Measurements from ENCODE around the gene B4GALT7.
"Not testable (repeated sequence)": the region's sequence is repeated elsewhere in the genome, so short reads cannot be mapped to it uniquely, and the experiment has no call there.

B4GALT7 gene, protein sequence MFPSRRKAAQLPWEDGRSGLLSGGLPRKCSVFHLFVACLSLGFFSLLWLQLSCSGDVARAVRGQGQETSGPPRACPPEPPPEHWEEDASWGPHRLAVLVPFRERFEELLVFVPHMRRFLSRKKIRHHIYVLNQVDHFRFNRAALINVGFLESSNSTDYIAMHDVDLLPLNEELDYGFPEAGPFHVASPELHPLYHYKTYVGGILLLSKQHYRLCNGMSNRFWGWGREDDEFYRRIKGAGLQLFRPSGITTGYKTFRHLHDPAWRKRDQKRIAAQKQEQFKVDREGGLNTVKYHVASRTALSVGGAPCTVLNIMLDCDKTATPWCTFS

DNA sequence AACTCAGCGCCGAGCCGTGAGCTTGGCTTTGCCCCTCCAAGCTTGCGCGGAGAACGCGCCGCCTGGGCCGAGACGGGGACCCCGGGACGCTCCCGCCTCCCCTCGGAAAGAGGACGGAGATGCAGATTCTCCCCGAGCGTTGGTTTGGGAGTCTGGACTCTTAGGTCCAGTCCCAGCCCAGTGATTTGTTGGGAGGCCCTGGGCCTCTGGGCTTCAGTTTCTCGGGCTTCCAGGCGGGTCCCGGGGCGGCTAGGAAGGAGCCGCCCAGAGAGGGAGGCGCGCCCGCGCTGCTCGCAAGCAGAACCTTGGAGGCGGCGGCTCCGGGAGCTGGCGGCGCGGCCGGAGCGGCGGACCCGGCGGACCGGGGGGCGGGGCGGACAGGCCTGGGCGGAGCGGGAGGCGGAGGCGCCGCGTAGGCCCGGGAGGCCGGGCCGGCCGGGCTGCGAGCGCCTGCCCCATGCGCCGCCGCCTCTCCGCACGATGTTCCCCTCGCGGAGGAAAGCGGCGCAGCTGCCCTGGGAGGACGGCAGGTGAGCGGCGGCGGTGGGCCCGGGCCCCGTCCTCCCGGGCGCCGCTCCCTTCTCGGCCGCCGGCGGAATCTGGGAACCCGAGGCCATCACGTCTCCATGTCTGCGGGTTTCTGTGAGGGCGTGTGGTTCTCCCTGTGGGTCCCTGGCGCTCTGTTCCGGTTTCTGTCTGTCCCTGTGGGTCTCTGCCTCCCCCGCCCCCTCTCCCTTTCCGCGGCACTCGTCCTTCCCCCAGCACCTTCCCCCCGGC, at the start of gene B4GALT7:
TSS of gene B4GALT7 (plus strand) at position 402 of the 777 bp plus-strand sequence. CDS start at position 481, 79 bp downstream.
- DNase-seq = peak; percentile 53 to 75

DNA sequence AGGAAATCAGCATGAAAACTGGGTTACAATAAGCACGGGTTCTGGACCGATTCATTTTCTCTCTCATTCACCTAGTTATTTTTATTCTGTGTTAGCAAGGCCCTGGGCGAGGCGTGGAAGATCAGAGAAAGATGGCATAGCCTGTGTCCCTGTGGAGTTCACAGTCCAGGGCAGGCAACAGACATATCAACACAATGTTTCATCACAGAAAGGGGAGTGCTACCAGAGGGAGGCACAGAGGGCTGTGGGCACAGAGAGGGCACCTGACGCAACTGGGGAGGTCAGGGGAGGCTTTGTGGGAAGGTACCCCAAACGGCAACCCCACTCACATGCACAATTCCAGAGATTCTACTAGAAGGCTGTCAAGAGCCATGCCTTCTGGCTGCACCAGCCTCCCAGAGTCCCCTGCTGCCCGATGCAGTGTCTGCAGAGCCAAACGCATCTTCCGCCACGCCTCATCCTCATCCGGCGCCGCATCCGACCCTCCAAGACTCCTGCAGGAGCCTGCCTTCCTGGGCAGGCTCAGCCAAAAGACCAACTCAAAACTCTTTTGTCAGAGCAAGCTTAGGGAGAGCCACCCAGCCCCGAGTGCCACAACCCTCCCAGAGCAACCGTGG, 47.0 kb upstream of the B4GALT7 start:
- no peak for DNase-seq

DNA sequence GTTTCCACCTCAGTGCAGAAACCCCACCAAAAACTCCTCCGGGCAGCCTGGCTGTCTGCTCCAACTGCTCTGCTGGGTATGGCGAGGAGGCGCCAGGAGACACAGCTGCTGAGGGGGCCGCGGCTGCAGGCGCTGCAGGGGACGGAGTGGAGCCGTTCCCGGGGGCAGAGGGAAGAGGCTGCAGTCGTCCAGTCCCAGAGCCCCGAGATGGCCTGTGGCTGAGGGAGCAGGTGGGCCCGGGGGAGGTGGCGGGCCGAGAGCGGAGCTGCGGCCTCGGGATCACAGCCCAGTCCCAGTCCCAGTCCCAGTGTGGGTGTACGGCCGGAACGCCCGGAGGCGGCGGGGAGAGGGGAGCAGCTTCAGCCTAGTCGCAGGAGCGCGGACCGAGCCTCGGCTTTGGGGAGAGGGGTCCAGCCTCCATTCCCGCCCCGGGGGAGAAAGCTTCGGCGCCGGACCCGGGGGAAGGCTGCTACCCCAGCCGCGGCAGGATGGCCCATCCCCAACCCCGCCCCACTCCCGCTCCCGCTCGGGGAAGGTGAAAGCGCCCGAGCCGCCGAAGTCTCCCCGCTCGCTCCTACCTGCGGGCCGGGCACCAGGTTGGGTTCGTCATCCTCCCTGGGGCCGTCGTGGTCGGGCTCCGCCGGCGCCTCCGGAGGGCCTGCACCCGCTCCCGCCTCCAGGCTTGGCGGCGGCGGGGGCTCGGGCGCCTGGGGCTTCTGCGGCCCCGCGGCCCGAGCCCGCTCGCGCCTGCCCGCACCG, 46.1 kb upstream of the B4GALT7 start:
- no peak for DNase-seq

DNA sequence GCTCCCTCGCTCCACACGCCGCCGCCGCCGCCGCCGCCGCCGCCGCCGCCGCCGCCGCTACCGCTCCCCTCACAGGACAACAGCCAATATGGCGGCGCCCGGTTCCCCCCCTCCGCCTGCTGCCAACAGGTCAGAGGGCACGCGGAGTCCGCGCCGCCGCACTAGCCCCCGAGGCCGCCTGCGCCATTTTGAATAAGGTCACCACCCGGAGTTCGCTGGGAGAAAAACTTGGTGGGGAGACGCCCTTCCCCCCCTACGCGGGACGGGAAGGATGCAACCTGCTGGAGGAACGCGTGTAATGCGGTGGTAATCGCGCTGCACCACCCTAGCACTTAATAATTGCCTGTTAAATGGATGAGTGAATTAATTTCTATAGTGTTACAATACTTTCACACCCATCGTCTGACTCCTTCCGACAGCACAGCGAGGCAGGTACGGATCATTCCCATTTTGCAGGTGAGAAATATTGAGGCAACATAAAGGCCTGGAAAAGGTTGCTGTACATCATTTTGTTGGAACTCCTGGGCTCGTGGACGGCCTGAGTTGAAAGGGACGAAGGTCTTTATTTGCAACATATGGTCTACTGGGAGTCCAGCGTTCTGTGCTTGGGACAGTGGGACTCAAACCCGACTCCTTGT, 45.3 kb upstream of the B4GALT7 start, which contains the start of gene FAM193B:
TSS of gene FAM193B (minus strand) at position 90 of the 638 bp plus-strand sequence. CDS start 105 bp downstream, outside the sequence.
- DNase-seq = peak; percentile 88 to 89

DNA sequence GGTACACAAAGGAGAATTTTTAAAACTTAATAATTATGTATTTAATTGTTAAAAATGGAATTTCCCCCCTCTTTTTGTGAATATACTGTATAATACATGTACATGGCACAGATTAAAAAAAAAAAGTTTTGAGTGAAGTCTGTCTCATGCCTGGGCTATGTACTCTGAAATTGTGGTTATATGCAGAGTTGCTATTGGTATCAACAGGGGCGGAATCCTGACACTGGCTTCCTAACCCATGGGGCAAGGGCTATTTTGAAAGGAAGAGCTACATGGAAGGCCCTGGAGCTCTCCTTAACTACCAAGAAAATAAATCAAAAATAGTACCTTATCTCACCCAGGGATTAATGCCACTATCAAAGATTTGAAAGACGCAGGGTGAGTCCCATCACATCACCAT, 44.7 kb upstream of the B4GALT7 start:
- no peak for DNase-seq

DNA sequence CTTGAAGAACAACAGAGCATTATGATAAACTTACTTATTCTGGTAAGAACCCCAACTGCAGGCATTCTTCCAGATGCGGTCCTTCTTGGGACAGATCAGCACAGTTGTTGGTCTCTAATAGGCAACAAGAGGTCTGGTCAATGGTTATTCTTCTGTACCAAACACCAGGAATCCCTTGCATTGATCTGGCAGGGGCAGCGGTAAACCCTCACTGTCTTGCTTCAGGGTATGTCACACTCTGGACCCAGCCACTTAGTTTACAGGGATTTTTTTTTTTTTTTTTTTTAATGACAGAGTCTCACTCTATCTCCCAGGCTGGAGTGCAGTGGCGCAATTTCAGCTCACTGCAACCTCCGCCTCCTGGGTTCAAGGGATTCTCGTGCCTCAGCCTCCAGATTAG, 44.3 kb upstream of the B4GALT7 start:
- DNase-seq = no peak

DNA sequence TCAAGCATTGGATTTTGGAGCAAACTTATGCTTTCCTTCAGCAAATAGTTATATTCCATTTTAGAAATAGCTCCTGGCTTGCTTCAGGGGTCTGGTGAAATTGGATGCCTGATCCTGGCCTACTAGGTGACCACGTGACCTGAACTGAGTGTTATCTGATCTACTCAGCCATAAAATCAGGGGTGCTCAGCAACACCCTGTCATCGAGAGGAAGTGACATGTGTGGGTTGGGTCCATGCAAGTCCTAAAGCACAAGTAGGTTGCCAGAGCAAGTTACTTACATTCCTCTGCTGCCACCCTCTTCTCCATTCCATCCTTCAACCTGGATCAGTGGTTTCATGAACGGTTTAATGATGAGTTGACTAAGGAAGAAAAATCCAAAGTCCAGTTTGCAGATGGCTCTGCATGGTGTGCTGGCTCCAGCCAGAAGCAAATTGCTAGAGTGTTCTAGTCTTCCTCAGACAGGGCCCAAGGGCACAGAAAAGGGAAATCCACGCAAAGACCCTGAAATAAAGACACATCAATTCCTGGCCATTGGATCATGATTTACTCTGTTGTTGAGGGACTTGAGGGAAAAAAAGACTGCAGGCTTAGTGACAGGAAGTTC, 42.8 kb upstream of the B4GALT7 start:
- DNase-seq = no peak

DNA sequence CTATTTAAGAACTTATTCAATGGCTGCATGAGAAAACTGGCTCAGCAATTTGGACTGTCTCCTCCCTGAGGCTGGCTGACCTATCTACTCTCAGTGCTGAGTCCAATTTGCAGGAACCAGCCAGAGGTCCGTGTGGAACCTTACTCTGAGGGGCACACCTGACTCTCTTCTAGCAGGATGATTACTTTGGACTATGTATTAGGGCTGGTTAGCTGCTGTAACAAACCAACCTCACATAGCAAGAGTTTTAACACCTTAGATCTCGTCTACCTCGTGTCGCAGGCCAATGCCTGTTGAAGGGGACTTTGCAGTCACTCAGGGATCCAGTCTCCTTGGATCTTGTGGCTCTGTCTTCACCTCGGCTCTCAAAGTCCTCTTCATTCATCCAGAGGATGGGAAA, 42.1 kb upstream of the B4GALT7 start:
- DNase-seq = no peak

DNA sequence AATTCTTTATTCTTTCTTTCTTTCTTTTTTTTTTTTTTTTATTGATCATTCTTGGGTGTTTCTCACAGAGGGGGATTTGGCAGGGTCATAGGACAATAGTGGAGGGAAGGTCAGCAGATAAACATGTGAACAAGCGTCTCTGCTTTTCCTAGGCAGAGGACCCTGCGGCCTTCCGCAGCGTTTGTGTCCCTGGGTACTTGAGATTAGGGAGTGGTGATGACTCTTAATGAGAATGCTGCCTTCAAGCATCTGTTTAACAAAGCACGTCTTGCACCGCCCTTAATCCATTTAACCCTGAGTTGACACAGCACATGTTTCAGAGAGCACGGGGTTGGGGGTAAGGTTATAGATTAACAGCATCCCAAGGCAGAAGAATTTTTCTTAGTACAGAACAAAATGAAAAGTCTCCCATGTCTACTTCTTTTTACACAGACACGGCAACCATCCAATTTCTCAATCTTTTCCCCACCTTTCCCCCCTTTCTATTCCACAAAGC, 40.4 kb upstream of the B4GALT7 start:
- DNase-seq = not testable (repeated sequence)

DNA sequence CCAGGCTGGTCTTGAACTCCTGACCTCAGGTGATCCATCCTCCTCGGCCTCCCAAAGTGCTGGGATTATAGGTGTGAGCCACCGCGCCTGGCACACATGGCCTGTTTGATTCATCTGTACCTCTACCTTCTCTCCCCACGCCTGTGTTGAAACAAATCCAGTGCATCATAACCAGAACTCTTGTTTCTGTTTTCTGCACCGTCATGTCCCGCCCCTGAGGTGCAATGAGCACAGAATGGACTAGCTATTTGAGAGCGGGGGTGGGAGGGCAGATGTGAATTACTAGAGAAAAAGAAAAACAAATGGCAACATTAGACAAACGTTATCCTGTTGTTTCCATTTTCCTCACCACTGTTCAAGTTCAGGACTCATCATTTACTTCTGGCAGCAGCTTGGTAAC, 34.9 kb upstream of the B4GALT7 start:
- no peak for DNase-seq

DNA sequence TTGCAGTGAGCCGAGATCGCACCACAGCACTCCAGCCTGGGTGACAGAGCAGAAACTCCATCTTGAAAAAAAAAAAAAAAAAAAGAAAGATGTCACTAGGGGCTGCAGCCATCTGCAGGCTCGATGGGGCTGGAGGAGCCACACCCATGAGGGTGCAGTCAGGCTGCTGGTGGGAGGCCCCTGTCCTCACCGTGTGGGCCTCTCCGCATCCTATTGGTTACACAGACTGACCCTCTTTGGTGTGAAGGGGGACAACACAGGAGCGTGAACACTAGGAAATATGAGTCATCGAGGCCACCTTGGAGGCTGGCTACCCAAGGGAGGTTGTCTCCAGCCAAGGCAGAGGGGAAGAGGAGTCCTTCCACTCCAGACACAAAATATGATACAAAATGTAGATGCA, 31.6 kb upstream of the B4GALT7 start:
- DNase-seq = no peak

DNA sequence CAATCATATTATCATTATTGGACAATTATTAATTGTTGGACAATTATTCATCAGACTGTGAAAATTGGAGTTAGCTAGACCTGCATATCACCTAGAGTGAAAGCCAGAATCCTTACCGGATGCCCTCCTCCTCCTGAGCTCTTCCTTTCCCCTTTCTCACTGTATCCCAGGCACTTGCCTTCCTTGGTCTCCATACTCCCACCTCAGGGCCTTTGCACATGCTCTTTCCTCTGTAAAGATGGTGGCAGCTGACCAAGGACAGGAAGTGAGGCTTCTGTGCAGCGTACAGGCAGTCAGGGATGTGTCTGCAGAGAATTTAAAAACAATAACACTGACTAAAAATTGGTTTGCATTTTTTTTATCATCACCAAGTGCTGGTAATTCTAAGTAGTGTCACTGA, 30.0 kb upstream of the B4GALT7 start:
- DNase-seq = no peak

DNA sequence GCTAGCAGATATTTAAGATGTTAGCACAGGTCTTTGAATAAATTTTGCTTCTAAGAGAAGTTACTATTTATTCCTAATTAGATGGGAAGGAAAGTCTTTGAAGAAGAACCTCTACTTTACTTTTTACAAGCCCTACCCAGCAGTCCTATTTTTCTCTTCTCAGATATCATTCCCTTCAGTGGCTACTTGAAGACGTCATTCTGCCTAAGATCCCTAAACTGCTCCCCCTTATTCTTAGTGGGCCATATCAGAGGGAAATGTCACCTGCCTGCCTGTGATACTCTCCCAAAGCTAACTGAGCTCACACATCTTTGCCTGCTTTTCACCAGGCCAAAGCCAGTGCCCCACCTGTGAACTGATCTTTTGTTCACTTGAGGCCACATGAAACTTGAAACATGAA, 24.4 kb upstream of the B4GALT7 start:
- DNase-seq = no peak

DNA sequence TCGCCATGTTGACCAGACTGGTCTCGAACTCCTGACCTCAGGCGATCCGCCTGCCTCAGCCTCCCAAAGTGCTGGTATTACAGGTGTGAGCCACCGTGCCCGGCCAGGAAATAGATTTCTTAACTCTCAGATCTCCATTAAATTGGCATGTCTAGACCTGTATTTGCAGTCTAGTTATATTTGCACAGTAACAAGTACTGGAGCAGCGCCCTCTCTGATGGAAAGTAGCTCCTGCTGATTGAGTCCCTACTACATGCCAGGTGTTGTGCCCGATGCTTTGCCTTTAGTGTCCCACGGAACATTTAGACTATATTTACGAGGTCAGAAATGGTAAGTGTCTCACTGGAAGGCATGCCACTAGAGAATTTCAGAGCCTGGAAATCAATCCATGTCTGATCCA, 23.8 kb upstream of the B4GALT7 start:
- DNase-seq = peak; percentile 33 to 59

DNA sequence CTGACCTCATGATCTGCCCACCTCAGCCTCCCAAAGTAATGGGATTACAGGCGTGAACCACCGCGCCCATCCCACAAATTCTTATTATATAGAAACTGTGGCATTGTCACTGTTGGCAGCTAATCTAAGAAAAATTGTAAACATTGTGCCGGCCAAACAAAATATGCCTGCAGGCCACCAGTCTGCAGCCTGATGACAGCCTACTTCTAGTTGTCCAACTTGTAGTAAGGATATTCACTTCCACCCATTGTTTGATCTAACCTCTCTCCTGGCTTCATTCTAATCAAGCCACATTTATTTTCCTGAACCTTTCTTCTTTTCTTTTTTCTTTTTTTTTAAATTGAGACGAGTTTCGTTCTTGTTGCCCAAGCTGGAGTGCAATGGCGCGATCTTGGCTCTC, 21.6 kb upstream of the B4GALT7 start:
- DNase-seq = no peak

DNA sequence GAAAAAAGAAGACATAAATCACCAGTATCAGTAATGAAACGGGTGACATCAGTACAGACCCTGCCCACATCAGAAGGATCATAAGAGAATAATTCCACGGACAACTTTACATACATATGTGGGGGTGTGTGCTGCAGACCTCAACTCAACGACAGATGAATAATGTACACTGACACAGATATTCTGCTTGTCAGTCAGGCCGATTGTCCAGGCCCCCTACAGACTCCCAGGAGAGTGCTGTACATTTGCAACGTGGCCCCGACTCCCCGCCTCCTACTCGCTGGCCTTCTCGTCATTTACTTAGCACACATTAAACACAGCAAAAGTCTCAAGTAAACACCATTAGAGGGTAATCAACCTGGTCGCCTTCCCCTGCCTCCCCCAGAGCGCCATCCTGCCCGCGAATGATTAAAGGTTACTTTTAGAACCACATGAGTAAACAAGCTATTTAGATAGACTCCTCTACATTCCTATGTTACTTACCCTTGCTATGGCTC, 11.5 kb upstream of the B4GALT7 start:
- DNase-seq = no peak

DNA sequence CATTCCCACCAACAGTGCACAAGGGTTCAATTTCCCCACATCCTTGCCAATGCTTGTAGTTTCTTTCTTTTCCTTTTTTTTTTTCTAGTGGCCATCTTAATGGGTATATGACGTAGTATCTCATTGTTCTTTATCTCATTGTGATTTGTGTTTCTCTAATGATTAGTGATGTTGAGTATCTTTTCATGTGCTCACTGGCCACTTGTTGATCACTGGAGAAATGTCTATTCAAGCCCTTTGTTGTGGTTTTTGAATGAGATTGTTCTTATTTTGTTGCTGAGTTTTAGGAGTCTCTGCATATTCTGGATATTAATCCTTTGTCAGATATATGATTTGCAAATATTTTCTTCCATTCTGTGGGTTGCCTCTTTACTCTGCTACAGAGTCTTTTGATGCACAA, 9.5 kb upstream of the B4GALT7 start:
- DNase-seq = no peak

DNA sequence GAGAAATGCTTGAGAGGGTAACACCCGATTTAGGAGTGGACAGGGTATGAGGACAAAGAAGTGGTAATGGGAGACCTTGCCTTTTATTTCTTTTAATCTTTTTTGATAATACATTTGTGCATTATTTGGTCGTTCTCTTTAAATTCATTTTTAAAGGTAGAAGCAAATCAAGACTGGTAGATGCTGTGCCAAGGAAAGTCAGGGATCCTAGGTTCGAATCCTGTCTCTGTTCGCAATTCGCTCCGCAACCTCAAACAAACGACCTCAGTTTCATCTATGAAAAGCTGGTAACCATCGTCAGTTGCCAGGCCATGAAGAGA, 8.3 kb upstream of the B4GALT7 start:
- no peak for DNase-seq

DNA sequence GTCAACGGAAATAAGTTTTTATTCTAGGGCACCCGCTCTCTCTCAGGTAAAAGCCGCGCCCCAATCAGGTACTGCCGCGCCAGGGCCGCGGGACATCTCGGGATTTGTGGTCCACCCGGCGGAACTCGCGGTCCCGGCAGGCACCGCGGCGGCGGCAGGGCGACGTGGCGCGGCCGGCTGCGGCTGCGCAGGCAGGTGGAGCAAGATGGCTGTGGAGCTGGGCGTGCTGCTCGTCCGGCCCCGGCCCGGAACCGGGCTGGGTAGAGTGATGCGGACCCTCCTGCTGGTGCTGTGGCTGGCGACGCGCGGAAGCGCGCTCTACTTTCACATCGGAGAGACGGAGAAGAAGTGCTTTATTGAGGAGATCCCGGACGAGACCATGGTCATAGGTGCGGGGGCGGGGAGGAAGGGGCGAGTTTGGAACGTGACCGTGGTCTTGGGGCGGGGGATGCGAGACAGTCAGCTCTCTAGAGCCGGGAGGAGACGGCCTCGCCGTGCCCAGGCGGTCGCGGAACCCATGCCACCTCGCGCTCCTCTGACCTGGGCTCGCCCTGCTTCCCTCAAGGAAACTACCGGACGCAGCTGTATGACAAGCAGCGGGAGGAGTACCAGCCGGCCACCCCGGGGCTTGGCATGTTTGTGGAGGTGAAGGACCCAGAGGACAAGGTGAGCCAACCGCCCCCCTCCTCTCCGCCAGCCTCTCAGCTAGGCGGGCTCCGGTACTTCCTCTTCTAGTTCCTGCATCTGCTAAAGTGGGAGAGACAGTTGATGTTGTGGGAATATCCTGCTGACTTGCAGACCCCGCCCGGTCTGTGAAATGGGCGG, 7.7 kb upstream of the B4GALT7 start, which contains the start of gene TMED9:
TSS of gene TMED9 (plus strand) at position 194 of the 825 bp plus-strand sequence. CDS start at position 206, 12 bp downstream.
- DNase-seq = peak; percentile 80 to 88

DNA sequence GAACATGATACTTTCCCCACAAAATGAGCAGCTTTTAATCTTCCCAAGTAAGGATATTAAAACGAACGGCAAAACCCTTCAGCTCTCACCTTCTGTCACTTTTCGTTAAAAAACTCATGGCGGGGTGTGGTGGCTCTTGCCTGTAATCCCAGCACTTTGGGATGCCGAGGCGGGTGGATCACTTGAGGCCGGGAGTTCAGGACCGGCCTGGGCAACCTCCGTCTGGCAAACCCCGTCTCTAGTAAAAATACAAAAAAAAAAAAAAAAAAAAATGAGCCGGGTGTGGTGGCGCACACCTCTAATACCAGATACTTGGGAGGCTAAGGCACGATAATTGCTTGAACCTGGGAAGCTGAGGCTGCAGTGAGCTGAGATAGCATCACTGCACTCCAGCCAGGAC, 7.0 kb upstream of the B4GALT7 start:
- no peak for DNase-seq

DNA sequence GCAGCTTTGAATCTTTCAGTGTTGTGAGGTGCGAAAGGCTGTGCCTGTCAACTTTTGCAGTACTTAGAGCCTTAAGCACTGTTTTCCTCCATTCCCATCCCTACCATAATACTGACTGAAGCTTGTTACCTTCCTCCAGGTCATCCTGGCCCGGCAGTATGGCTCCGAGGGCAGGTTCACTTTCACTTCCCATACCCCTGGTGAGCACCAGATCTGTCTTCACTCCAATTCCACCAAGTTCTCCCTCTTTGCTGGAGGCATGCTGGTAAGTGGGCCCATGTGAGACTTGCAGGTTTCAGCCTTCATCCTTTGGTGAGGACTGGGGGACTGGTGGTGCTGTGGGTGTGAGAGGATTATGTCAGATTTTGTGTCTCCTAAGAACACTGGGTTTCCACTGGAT, 6.4 kb upstream of the B4GALT7 start:
- DNase-seq = no peak
